GM12892 (cell line): ENCODE measurements around the gene PPP6R2.

Source experiments
- POLR2A ChIP-seq: IDR thresholded peaks from 2 replicates; pipeline ENCODE4 v1.6.1; 2011; ENCODE audit warnings: low read depth, low read length, control low read depth
- POLR2AphosphoS5 ChIP-seq: IDR thresholded peaks from 2 replicates; pipeline ENCODE4 v1.6.1; 2011; ENCODE audit warnings: low read depth, low read length, control low read depth

DNA sequence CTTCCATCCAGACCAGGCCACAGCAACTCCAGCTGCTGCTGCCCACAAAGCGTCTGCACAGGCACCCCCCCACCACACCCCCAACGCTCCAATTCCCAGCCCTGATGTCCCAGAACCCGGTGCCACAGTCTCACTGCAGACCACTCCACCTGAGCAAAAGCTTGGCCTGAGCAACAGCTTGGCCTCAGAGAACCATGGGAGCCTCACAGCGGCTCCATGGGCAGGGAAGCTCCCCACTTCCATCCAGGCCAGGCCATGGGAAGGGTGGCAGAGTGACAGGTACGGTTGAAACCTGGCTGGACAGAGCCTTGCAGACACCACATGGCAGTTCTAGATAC, 48.8 kb upstream of the PPP6R2 start:
- TF ChIP-seq POLR2A, result no peak
- TF ChIP-seq POLR2AphosphoS5, result no peak
